Measurements from ENCODE around the gene KREMEN2. TPM values are rescaled to one million over a fixed set of nuclear protein-coding genes. Genes with fewer than 3 reads are reported as not detected.

Gene KREMEN2
- total and polyA plus RNA-seq, 9 of the 15 experiments (the other 6 are each of a cell fraction or from before 2014, with no cell fraction given): 0.04 to 7.7 (median 1.5) TPM; not detected in 1

- TF ChIP-seq EP400 (IDR thresholded peaks at IDR 0.05) (no peak; the same call in 1 of the 2 replicates), USF2 (CRISPR knock-in tag; IDR thresholded peaks at IDR 0.05) (no peak), ZBTB9 (CRISPR knock-in tag; IDR thresholded peaks at IDR 0.05) (no peak), ZKSCAN3 (CRISPR knock-in tag; IDR thresholded peaks at IDR 0.05) (no peak), FOXP1 (CRISPR knock-in tag; IDR thresholded peaks at IDR 0.05) (no peak), TRIM24 (IDR thresholded peaks at IDR 0.05) (peak in 1 of 2 experiments; percentile 33; a peak in 1 of 4 replicates), EGR1 (conservative IDR thresholded peaks at IDR 0.05) (no peak), KLF16 (IDR thresholded peaks at IDR 0.05) (no peak), XRCC3 (IDR thresholded peaks at IDR 0.05) (no peak), RUNX1 (IDR thresholded peaks at IDR 0.05; ENCODE audit: low read depth) (no peak), ZNF175 (CRISPR knock-in tag; IDR thresholded peaks at IDR 0.05; ENCODE audit: low read depth) (no peak), RHOXF2B (CRISPR knock-in tag; conservative IDR thresholded peaks at IDR 0.05) (no peak), ZBTB49 (CRISPR knock-in tag; IDR thresholded peaks at IDR 0.05; ENCODE audit: borderline replicate concordance) (no peak), DDX20 (tag; IDR thresholded peaks at IDR 0.05; ENCODE audit: low read depth) (no peak), NFE2 (IDR thresholded peaks at IDR 0.05; ENCODE audit: low read depth) (no peak), SRSF1 (IDR thresholded peaks at IDR 0.05; ENCODE audit: low read depth, low read length) (no peak), ZNF583 (CRISPR knock-in tag; IDR thresholded peaks at IDR 0.05) (no peak), FOXO4 (CRISPR knock-in tag; IDR thresholded peaks at IDR 0.05) (no peak), CBX2 (IDR thresholded peaks at IDR 0.05; ENCODE audit: insufficient read depth, low read length, poor library complexity, severe bottlenecking) (no peak), ZNF232 (CRISPR knock-in tag; IDR thresholded peaks at IDR 0.05) (no peak), EHMT2 (IDR thresholded peaks at IDR 0.05) (no peak; the same call in 1 of the 2 replicates), ZBTB12 (CRISPR knock-in tag; IDR thresholded peaks at IDR 0.05) (no peak), ZC3H11A (IDR thresholded peaks at IDR 0.05; ENCODE audit: low read depth, low read length) (no peak), MEIS2 (IDR thresholded peaks at IDR 0.05; ENCODE audit: partially characterized antibody) (no peak), PURB (CRISPR knock-in tag; IDR thresholded peaks at IDR 0.05; ENCODE audit: low read depth) (no peak), CBX5 (IDR thresholded peaks at IDR 0.05; ENCODE audit: borderline replicate concordance, low read depth) (no peak)
Measured at GRCh38 chr16:2983706-2984136, 19.6 kb downstream of the KREMEN2 start (continued).

All from K562 (cell line).